GM12874 (cell line): ENCODE results near the gene GLYATL1.

ENCODE experiments used
- CTCF ChIP-seq: IDR thresholded peaks from 2 replicates; pipeline ENCODE4 v1.5.1; 2011; ENCODE audit warnings: low read depth, mild to moderate bottlenecking, control low read depth, low read length, moderate library complexity; ENCODE audit not compliant: insufficient read depth

GLYATL1 gene

GRCh38 chr11:58927393-58928106 is 11.7 kb upstream of the GLYATL1 start:
- no peak for TF ChIP-seq CTCF

- no peak for TF ChIP-seq CTCF
Measured at GRCh38 chr11:58928107-58928499, 11.2 kb upstream of the GLYATL1 start.

GRCh38 chr11:58928691-58929090 is 10.6 kb upstream of the GLYATL1 start:
- no peak for TF ChIP-seq CTCF

DNA sequence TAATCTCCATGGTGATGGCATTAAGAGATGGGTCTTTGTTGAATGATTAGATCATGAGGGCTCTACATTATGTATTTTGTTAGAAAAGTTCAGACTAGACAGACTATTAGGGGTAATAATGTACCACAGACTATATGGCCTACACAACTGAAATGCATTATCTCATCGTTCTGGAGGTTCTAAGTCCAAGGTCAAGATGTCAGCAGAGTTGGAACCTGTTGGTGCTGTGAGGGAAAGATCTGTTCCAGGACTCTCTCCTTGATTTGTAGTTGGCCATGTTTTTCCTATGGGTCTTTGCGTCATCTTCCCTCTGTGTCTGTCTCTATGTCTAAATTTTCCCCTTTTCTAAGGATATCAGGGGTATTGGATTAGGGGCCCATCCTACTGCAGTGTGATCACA is 8.4 kb upstream of the GLYATL1 start:
- TF ChIP-seq CTCF, result no peak

- no peak for TF ChIP-seq CTCF
Measured at GRCh38 chr11:58933661-58934060, 5.6 kb upstream of the GLYATL1 start.

GRCh38 chr11:58934945-58935513 is 4.3 kb upstream of the GLYATL1 start:
- TF ChIP-seq CTCF, result no peak

DNA sequence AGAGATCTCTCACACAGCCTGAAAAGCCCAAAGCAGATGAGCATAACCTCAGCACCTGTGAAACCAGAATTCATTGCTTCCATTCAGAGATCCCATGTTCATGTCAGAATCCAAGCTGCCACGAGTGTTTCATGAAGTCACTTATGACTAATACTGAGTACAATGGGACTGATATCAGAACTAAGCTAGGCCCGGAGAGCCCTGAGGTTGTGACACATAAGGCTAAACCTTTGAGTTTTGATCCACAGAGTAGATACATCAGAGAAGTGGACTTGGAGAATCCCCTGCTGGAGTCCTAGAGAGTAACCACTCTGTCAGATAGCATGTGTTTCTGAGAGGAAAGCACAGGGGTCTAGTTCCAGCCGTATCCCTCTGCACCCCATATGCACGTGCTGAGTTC is 890 bp upstream of the GLYATL1 start:
- TF ChIP-seq CTCF, result no peak
